HG03060 (cell line): ENCODE data around the gene SEMA6B.
"Not testable (repeated sequence)": the region's sequence is repeated elsewhere in the genome, so short reads cannot be mapped to it uniquely, and the experiment has no call there.

ENCODE experiments used
- ATAC-seq: cut with Tn5 transposase; IDR thresholded peaks from one replicate; pipeline ENCODE4 v1.9.1; 2021; ENCODE audit warnings: low read depth, moderate number of reproducible peaks; ENCODE audit not compliant: unreplicated experiment

The SEMA6B gene

GRCh38 chr19:4550018-4550417, 9.5 kb downstream of the SEMA6B start:
- no peak for ATAC-seq

GRCh38 chr19:4548238-4548584, 11.3 kb downstream of the SEMA6B start:
- no peak for ATAC-seq

- no peak for ATAC-seq
These were observed 11.9 kb downstream of the SEMA6B start for GRCh38 chr19:4547303-4548237.

GRCh38 chr19:4543842-4544647, 15.4 kb downstream of the SEMA6B start:
- ATAC-seq, result no peak

GRCh38 chr19:4542896-4543841, 16.3 kb downstream of the SEMA6B start:
- no peak for ATAC-seq

GRCh38 chr19:4541806-4542145, 17.7 kb downstream of the SEMA6B start:
- ATAC-seq, result not testable (repeated sequence)

GRCh38 chr19:4541114-4541805, 18.2 kb downstream of the SEMA6B start:
- ATAC-seq, result no peak

- ATAC-seq, result no peak
These were observed 19.5 kb downstream of the SEMA6B start, which contains the start of gene LRG1 for GRCh38 chr19:4539693-4540581. Gene LRG1 (minus strand): TSS chr19:4540036. CDS start chr19:4540013, 23 bp downstream.

GRCh38 chr19:4539169-4539692, 20.3 kb downstream of the SEMA6B start:
- no peak for ATAC-seq

- no peak for ATAC-seq
These were observed 20.9 kb downstream of the SEMA6B start for GRCh38 chr19:4538601-4538954.

GRCh38 chr19:4537953-4538600, 21.4 kb downstream of the SEMA6B start:
- no peak for ATAC-seq

- ATAC-seq, result no peak
These were observed 22.7 kb downstream of the SEMA6B start for GRCh38 chr19:4536798-4537197.

GRCh38 chr19:4534836-4535658, 24.4 kb downstream of the SEMA6B start, which contains the start of gene PLIN5:
Gene PLIN5 (minus strand): TSS chr19:4535224. CDS start chr19:4534074, 1,150 bp downstream.
- ATAC-seq, result no peak

- no peak for ATAC-seq
These were observed 25.6 kb downstream of the SEMA6B start for GRCh38 chr19:4533835-4534424.

GRCh38 chr19:4533334-4533733, 26.1 kb downstream of the SEMA6B start:
- ATAC-seq, result no peak

- ATAC-seq, result no peak
These were observed 27.8 kb downstream of the SEMA6B start for GRCh38 chr19:4531562-4532165.
